Mesenchymal stem cell (in vitro differentiated cells and primary cell): ENCODE results near the gene COBLL1.

ENCODE experiments used
- DNase-seq: peaks from one replicate; pipeline ENCODE4 v3.0.0-alpha.2; 2013
- H2AFZ ChIP-seq: one replicate; pipeline ENCODE4 v1.6.1; 2013; ENCODE audit warnings: low read depth, mild to moderate bottlenecking, control low read depth, inconsistent platforms, low read length, moderate library complexity
- H2AK5ac ChIP-seq: 2 replicates; pipeline ENCODE4 v1.6.1; 2013; ENCODE audit warnings: low read length, moderate library complexity, mild to moderate bottlenecking, inconsistent platforms; ENCODE audit not compliant: severe bottlenecking
- H2BK120ac ChIP-seq: one replicate; pipeline ENCODE4 v1.6.1; 2013; ENCODE audit warnings: low read depth, mild to moderate bottlenecking, inconsistent platforms, low read length, moderate library complexity
- H2BK12ac ChIP-seq, 2 experiments: one replicate each; pipeline ENCODE4 v1.6.1; 2013; ENCODE audit warnings: inconsistent platforms in 2 of 2, low read length in 2 of 2, mild to moderate bottlenecking in 2 of 2, moderate library complexity in 2 of 2, control low read depth in 1 of 2
- H2BK15ac ChIP-seq: one replicate; pipeline ENCODE4 v1.6.1; 2013; ENCODE audit warnings: mild to moderate bottlenecking, low read depth, inconsistent platforms; ENCODE audit not compliant: poor library complexity, severe bottlenecking
- H2BK5ac ChIP-seq: 2 replicates; pipeline ENCODE4 v1.6.1; 2013; ENCODE audit warnings: low read depth, mild to moderate bottlenecking, low read length, control low read depth, inconsistent platforms; ENCODE audit not compliant: poor library complexity, severe bottlenecking
- H3K14ac ChIP-seq, 2 experiments: one replicate each; pipeline ENCODE4 v1.6.1; 2013; ENCODE audit warnings: inconsistent platforms in 2 of 2, low read length in 2 of 2, control low read depth in 1 of 2, mild to moderate bottlenecking in 1 of 2, moderate library complexity in 1 of 2
- H3K18ac ChIP-seq, 2 experiments: one replicate each; pipeline ENCODE4 v1.6.1; 2013; ENCODE audit warnings: inconsistent platforms in 2 of 2, low read length in 2 of 2, control low read depth in 1 of 2, low read depth in 1 of 2, mild to moderate bottlenecking in 1 of 2
- H3K23ac ChIP-seq, 2 experiments: one replicate each; pipeline ENCODE4 v1.6.1; 2013; ENCODE audit warnings: inconsistent platforms in 2 of 2, low read length in 2 of 2, mild to moderate bottlenecking in 2 of 2, moderate library complexity in 2 of 2, control low read depth in 1 of 2
- H3K27ac ChIP-seq: 2 replicates; pipeline ENCODE4 v1.5.1; 2013; ENCODE audit warnings: mild to moderate bottlenecking, moderate library complexity, low read length, control low read depth, inconsistent platforms; ENCODE audit not compliant: poor library complexity, severe bottlenecking
- H3K27me3 ChIP-seq, 2 experiments: 2 replicates each; pipeline versions ENCODE4 v1.6.1 to v1.7.0; 2013; ENCODE audit warnings: low read length in 2 of 2, mild to moderate bottlenecking in 2 of 2, moderate library complexity in 2 of 2, control low read depth in 1 of 2, inconsistent platforms in 1 of 2; ENCODE audit not compliant: control insufficient read depth in 1 of 2, insufficient read depth in 1 of 2
- H3K36me3 ChIP-seq, 2 experiments: 2 replicates each; pipeline versions ENCODE4 v1.6.1 to v1.7.0; 2013; ENCODE audit warnings: low read length in 2 of 2, control low read depth in 1 of 2, inconsistent platforms in 1 of 2, low read depth in 1 of 2, mild to moderate bottlenecking in 1 of 2; ENCODE audit not compliant: insufficient read depth in 2 of 2, control insufficient read depth in 1 of 2
- H3K4ac ChIP-seq, 2 experiments: one replicate each; pipeline ENCODE4 v1.6.1; 2013; ENCODE audit warnings: inconsistent platforms in 2 of 2, low read length in 2 of 2, mild to moderate bottlenecking in 2 of 2, moderate library complexity in 2 of 2, control low read depth in 1 of 2, low read depth in 1 of 2
- H3K4me1 ChIP-seq: 2 replicates; pipeline ENCODE4 v1.6.1; 2013; ENCODE audit warnings: low read depth, low read length, control low read depth; ENCODE audit not compliant: control insufficient read depth, insufficient read depth
- H3K4me2 ChIP-seq: 2 replicates; pipeline ENCODE4 v1.6.1; 2013; ENCODE audit warnings: low read length, mild to moderate bottlenecking, inconsistent platforms; ENCODE audit not compliant: poor library complexity, severe bottlenecking
- H3K4me3 ChIP-seq, 2 experiments: 2 replicates each; pipeline versions ENCODE4 v1.5.1 to v1.7.0; 2013; ENCODE audit warnings: low read length in 2 of 2, mild to moderate bottlenecking in 2 of 2, control low read depth in 1 of 2, low read depth in 1 of 2; ENCODE audit not compliant: insufficient read depth in 1 of 2
- H3K79me1 ChIP-seq: replicated peaks from 2 replicates; pipeline ENCODE4 v1.6.1; 2013; ENCODE audit warnings: mild to moderate bottlenecking, control low read depth, low read length, inconsistent platforms; ENCODE audit not compliant: poor library complexity, severe bottlenecking
- H3K9ac ChIP-seq: 2 replicates; pipeline ENCODE4 v1.7.0; 2013; ENCODE audit warnings: mild to moderate bottlenecking, low read length, moderate library complexity
- H3K9me3 ChIP-seq: 2 replicates; pipeline ENCODE4 v1.7.0; 2013; ENCODE audit warnings: mild to moderate bottlenecking, low read length; ENCODE audit not compliant: control insufficient read depth
- H4K8ac ChIP-seq: one replicate; pipeline ENCODE4 v1.6.1; 2013; ENCODE audit warnings: inconsistent platforms, mild to moderate bottlenecking, low read length, moderate library complexity
- H4K91ac ChIP-seq: one replicate; pipeline ENCODE4 v1.6.1; 2013; ENCODE audit warnings: mild to moderate bottlenecking, low read length, inconsistent platforms
- WGBS: methylation state at CpG from one replicate; pipeline ENCODE4 v1.1.7; 2013; ENCODE audit warnings: mixed read lengths; 5-methylcytosine and 5-hydroxymethylcytosine counted together

COBLL1 gene

DNA sequence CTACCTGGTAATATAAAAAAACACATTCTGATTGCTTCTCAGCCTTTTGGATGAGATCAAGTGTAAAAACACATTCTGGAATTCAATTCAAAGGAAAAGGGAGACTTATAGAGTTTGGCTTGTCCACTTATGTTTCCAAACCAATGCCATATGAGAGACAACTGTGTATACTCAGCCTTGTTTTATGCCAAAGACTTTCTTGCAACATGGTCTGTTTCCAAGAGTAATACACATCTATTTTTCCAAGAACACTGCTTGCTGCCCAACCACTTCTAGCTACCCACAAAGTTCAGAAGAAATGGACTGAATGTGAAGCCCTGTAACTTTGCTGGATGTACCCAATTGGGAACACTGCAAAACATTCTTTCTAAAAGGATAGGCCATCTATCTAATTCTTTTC is 172.3 kb downstream of the COBLL1 start:
- Histone ChIP-seq H4K8ac (no peak overlapping the region), H3K9me3 (no peaks in the 10 kb centered on the region), H3K79me1 (no peaks in the 10 kb centered on the region), H2BK5ac (no peak overlapping the region), H3K27me3 (no peaks in the 10 kb centered on the region), H3K4me2 (no peak overlapping the region), H3K27ac (no peak overlapping the region), H4K91ac (no peak overlapping the region), H2BK12ac (no peak overlapping the region), H2BK120ac (no peak overlapping the region), H2AK5ac (no peak overlapping the region), H3K9ac (no peak overlapping the region), H3K36me3 (peaks cover 0 to 4% of the 10 kb centered on the region in 2 experiments), H2AFZ (no peak overlapping the region), H3K4me3 (no peak overlapping the region), H3K14ac (no peak overlapping the region), H3K23ac (no peak overlapping the region), H3K18ac (no peak overlapping the region), H2BK15ac (no peak overlapping the region), H3K4ac (no peak overlapping the region), H3K4me1 (no peaks in the 10 kb centered on the region)
- no peak for DNase-seq

DNA sequence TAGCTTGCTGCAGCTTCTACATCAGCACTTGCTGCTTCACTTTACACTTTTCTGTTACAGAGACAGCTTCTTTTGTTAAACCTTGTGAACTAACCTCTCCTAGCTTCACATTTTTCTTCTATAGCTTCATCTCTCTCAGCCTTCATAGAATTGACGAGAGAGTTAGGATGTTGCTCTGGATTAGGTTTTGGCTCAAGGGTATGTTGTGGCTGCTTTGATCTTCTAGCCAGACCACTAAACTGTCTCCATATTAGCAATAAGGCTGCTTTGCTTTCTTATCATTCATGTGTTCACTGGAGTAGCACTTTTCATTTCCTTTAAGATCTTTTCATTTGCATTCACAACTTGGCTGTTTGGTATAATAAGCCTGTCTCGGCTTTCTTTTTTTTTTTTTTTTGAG is 174.1 kb downstream of the COBLL1 start:
- no peak overlapping the region for H2AFZ ChIP-seq
- H3K9me3 ChIP-seq = no peaks in the 10 kb centered on the region
- no peak overlapping the region for H2BK120ac ChIP-seq
- H3K79me1 ChIP-seq = no peaks in the 10 kb centered on the region
- H2BK15ac ChIP-seq = no peak overlapping the region
- DNase-seq = no peak
- no peak overlapping the region for H3K23ac ChIP-seq
- H2AK5ac ChIP-seq = no peak overlapping the region
- no peak overlapping the region for H3K4me3 ChIP-seq
- H2BK5ac ChIP-seq = no peak overlapping the region
- no peak overlapping the region for H4K91ac ChIP-seq
- 100% methylated on average over 1 of the region's 2 CpGs for WGBS
- H3K14ac ChIP-seq = no peak overlapping the region
- H2BK12ac ChIP-seq = no peak overlapping the region
- no peak overlapping the region for H4K8ac ChIP-seq
- H3K9ac ChIP-seq = no peak overlapping the region
- no peaks in the 10 kb centered on the region for H3K4me1 ChIP-seq
- no peak overlapping the region for H3K4ac ChIP-seq
- no peak overlapping the region for H3K4me2 ChIP-seq
- no peaks in the 10 kb centered on the region for H3K36me3 ChIP-seq
- H3K27ac ChIP-seq = no peak overlapping the region
- no peak overlapping the region for H3K18ac ChIP-seq
- no peaks in the 10 kb centered on the region for H3K27me3 ChIP-seq

DNA sequence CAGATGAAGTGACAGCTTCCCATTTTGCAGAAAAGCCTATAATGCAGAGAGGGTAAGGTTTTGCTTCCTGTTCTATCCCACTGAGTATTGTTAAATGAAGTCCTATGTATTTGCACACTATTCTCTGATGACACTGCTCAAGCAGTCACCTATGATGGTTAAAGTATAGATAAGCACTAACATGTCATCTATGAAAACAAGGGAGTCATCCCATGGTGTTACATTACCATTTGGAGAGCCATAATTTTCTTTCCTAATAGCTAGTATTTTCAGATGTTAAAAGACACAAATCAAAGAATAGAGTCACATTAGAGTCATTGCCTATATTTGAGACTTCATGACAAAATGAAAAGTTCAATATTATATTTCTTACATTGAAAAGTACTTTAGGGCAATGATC is 177.6 kb downstream of the COBLL1 start:
- Histone ChIP-seq H3K4ac (no peak overlapping the region), H3K18ac (no peak overlapping the region), H3K4me2 (no peak overlapping the region), H3K9me3 (no peaks in the 10 kb centered on the region), H2BK5ac (no peak overlapping the region), H3K79me1 (no peaks in the 10 kb centered on the region), H3K27me3 (no peaks in the 10 kb centered on the region), H2AK5ac (no peak overlapping the region), H2BK15ac (no peak overlapping the region), H3K4me1 (no peaks in the 10 kb centered on the region), H2BK120ac (no peak overlapping the region), H3K23ac (no peak overlapping the region), H4K8ac (no peak overlapping the region), H3K9ac (no peak overlapping the region), H3K14ac (no peak overlapping the region), H3K4me3 (no peak overlapping the region), H2BK12ac (no peak overlapping the region), H3K27ac (no peak overlapping the region), H3K36me3 (no peaks in the 10 kb centered on the region), H4K91ac (no peak overlapping the region), H2AFZ (no peak overlapping the region)
- DNase-seq = no peak

DNA sequence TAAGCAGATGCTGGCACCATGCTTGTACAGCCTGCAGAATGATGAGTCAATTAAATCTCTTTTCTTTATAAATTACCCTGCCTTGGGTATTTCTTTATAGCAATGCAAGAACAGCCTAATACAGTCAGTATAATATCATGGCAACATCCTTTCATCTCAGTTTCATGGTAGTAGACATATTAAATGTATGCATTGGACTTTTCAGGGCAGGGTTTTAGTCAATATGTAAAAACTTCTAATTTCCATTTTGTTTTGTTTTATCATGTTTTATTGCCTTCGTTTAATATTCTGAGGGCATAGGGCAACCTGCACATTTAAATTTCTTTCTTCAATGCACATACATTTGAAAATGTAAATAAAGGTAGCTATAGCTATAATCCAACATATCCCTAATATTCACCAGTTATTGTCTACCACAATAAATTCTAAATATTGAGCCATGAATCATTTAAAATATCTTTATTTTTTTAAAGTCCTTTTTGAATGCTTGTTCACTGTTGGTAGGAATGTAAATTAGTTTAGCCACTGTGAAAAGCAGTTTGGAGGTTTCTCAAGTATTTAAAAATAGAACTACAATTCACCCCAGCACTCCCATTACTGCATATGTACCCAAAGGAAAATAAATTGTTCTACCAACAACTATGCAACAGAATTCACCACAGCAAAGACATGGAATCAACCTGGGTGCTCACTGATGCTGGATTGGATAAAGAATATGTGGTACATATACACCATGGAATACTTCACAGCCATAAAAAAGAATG is 178.6 kb downstream of the COBLL1 start:
- no peak overlapping the region for H2BK5ac ChIP-seq
- H3K27me3 ChIP-seq = no peaks in the 10 kb centered on the region
- H3K4me1 ChIP-seq = no peaks in the 10 kb centered on the region
- H3K14ac ChIP-seq = no peak overlapping the region
- H3K4me3 ChIP-seq = no peak overlapping the region
- H3K9ac ChIP-seq = no peak overlapping the region
- H2BK15ac ChIP-seq = no peak overlapping the region
- no CpG with 5 or more reads among the region's 1 CpG for WGBS
- H2AFZ ChIP-seq = no peak overlapping the region
- DNase-seq = no peak
- no peaks in the 10 kb centered on the region for H3K79me1 ChIP-seq
- no peak overlapping the region for H3K23ac ChIP-seq
- no peak overlapping the region for H3K18ac ChIP-seq
- peaks cover 0 to 2% of the 10 kb centered on the region in 2 experiments for H3K36me3 ChIP-seq
- H3K4me2 ChIP-seq = no peak overlapping the region
- H2BK12ac ChIP-seq = no peak overlapping the region
- H2BK120ac ChIP-seq = no peak overlapping the region
- no peak overlapping the region for H2AK5ac ChIP-seq
- H3K4ac ChIP-seq = no peak overlapping the region
- no peaks in the 10 kb centered on the region for H3K9me3 ChIP-seq
- H3K27ac ChIP-seq = no peak overlapping the region
- no peak overlapping the region for H4K91ac ChIP-seq
- no peak overlapping the region for H4K8ac ChIP-seq
